ENCODE measurements around the gene PRKCB.

- TF ChIP-seq CTCF (conservative IDR thresholded peaks at IDR 0.05; ENCODE audit: low read length), result no peak
- TF ChIP-seq EZH2phosphoT487 (IDR thresholded peaks at IDR 0.05; ENCODE audit: borderline replicate concordance, low read depth, low read length), result no peak
Measured at GRCh38 chr16:24062270-24062817, 226.6 kb downstream of the PRKCB start.

All from OCI-LY7 (cell line).